Neuronal stem cell (in vitro differentiated cells): ENCODE results near the gene MTRF1L. TPM values are rescaled to one million over a fixed set of nuclear protein-coding genes. Genes with fewer than 3 reads are reported as not detected.

Experiments
- DNase-seq: peaks from one replicate; pipeline ENCODE4 v3.0.0-alpha.2; 2013; ENCODE audit warnings: low spot score
- H2AFZ ChIP-seq: one replicate; pipeline ENCODE4 v1.6.1; 2013; ENCODE audit warnings: mild to moderate bottlenecking, low read length, inconsistent platforms
- H2AK5ac ChIP-seq: 2 replicates; pipeline ENCODE4 v1.6.1; 2013; ENCODE audit warnings: low read depth, mild to moderate bottlenecking, inconsistent platforms, low read length, moderate library complexity, mixed read lengths
- H2BK120ac ChIP-seq: 2 replicates; pipeline ENCODE4 v1.6.1; 2013; ENCODE audit warnings: low read depth, mild to moderate bottlenecking, inconsistent platforms, low read length, moderate library complexity, mixed read lengths
- H2BK12ac ChIP-seq: one replicate; pipeline ENCODE4 v1.6.1; 2013; ENCODE audit warnings: low read length, inconsistent platforms
- H2BK15ac ChIP-seq: 2 replicates; pipeline ENCODE4 v1.6.1; 2013; ENCODE audit warnings: mild to moderate bottlenecking, low read length, inconsistent platforms, mixed read lengths
- H2BK5ac ChIP-seq: one replicate; pipeline ENCODE4 v1.6.1; 2013; ENCODE audit warnings: inconsistent platforms, mild to moderate bottlenecking, low read length, moderate library complexity
- H3K14ac ChIP-seq: one replicate; pipeline ENCODE4 v1.6.1; 2013; ENCODE audit warnings: low read length, inconsistent platforms
- H3K18ac ChIP-seq: 2 replicates; pipeline ENCODE4 v1.6.1; 2013; ENCODE audit warnings: low read length, inconsistent platforms
- H3K23ac ChIP-seq: 2 replicates; pipeline ENCODE4 v1.6.1; 2013; ENCODE audit warnings: low read depth, mild to moderate bottlenecking, mixed read lengths, low read length, inconsistent platforms; ENCODE audit not compliant: poor library complexity
- H3K27ac ChIP-seq: replicated peaks from 3 replicates; pipeline ENCODE4 v1.5.1; 2013; ENCODE audit warnings: low read length, inconsistent platforms
- H3K27me3 ChIP-seq, 3 experiments: 2 replicates each; pipeline ENCODE4 v1.6.1; 2013; ENCODE audit warnings: low read length in 3 of 3, mild to moderate bottlenecking in 2 of 3, inconsistent platforms in 1 of 3, low read depth in 1 of 3, mixed read lengths in 1 of 3, moderate library complexity in 1 of 3; ENCODE audit not compliant: control insufficient read depth in 3 of 3, insufficient read depth in 3 of 3
- H3K36me3 ChIP-seq, 2 donors: replicated peaks in 1 of 2; 2 replicates each; pipeline ENCODE4 v1.6.1; 2013; ENCODE audit warnings: low read length in 2 of 2; ENCODE audit not compliant: control insufficient read depth in 2 of 2, insufficient read depth in 2 of 2
- H3K4ac ChIP-seq: 2 replicates; pipeline ENCODE4 v1.6.1; 2013; ENCODE audit warnings: inconsistent platforms, mild to moderate bottlenecking, low read length, moderate library complexity
- H3K4me1 ChIP-seq, 2 donors: 1 replicate in 1 of 2; 2 replicates in 1 of 2; pipeline ENCODE4 v1.6.1; 2013; ENCODE audit warnings: low read length in 2 of 2, low read depth in 1 of 2; ENCODE audit not compliant: control insufficient read depth in 2 of 2, insufficient read depth in 1 of 2
- H3K4me2 ChIP-seq: one replicate; pipeline ENCODE4 v1.6.1; 2013; ENCODE audit warnings: mild to moderate bottlenecking, low read length, inconsistent platforms; ENCODE audit not compliant: insufficient read depth, poor library complexity, severe bottlenecking
- H3K4me3 ChIP-seq, 2 donors: 2 replicates each; pipeline ENCODE4 v1.5.1; 2013; ENCODE audit warnings: low read length in 2 of 2, mild to moderate bottlenecking in 2 of 2, inconsistent platforms in 1 of 2, moderate library complexity in 1 of 2
- H3K79me1 ChIP-seq: one replicate; pipeline ENCODE4 v1.6.1; 2013; ENCODE audit warnings: low read depth, mild to moderate bottlenecking, inconsistent platforms, low read length, moderate library complexity
- H3K9ac ChIP-seq: one replicate; pipeline ENCODE4 v1.6.1; 2013; ENCODE audit warnings: mild to moderate bottlenecking, low read depth, low read length, inconsistent platforms; ENCODE audit not compliant: poor library complexity
- H3K9me3 ChIP-seq, 2 donors: replicated peaks in 1 of 2; 2 replicates each; pipeline versions ENCODE3 to v1.6.1; 2013; ENCODE audit warnings: low read length in 2 of 2, mild to moderate bottlenecking in 2 of 2, inconsistent platforms in 1 of 2, low read depth in 1 of 2, mixed read lengths in 1 of 2, moderate library complexity in 1 of 2; ENCODE audit not compliant: control insufficient read depth in 2 of 2, insufficient read depth in 1 of 2
- H4K8ac ChIP-seq: one replicate; pipeline ENCODE4 v1.6.1; 2013; ENCODE audit warnings: low read depth, mild to moderate bottlenecking, inconsistent platforms, low read length, moderate library complexity
- H4K91ac ChIP-seq: one replicate; pipeline ENCODE4 v1.6.1; 2013; ENCODE audit warnings: low read length, low read depth, mild to moderate bottlenecking, inconsistent platforms; ENCODE audit not compliant: poor library complexity
- WGBS, 2 donors: extraction: QIAGEN DNeasy Blood & Tissue Kit; methylation state at CpG; one replicate each; pipeline ENCODE4 v1.1.7; 2013; ENCODE audit warnings: missing lambda C conversion rate in 2 of 2, mixed read lengths in 1 of 2; ENCODE audit not compliant: insufficient read length in 2 of 2, insufficient replicate concordance in 1 of 2; ENCODE audit errors: extremely low coverage in 2 of 2; 5-methylcytosine and 5-hydroxymethylcytosine counted together
- polyA plus RNA-seq, 2 experiments: library from polyadenylated mRNA; stranded (reverse); fragments of 200-250 nt; gene quantifications; one replicate each; pipeline ENCODE4 v1.2.3, GENCODE V29; 2013

The MTRF1L gene
- polyA plus RNA-seq (2013, experiment 1 of 2), result 14.1 TPM
- 14.4 TPM for polyA plus RNA-seq (2013, experiment 2 of 2)

DNA sequence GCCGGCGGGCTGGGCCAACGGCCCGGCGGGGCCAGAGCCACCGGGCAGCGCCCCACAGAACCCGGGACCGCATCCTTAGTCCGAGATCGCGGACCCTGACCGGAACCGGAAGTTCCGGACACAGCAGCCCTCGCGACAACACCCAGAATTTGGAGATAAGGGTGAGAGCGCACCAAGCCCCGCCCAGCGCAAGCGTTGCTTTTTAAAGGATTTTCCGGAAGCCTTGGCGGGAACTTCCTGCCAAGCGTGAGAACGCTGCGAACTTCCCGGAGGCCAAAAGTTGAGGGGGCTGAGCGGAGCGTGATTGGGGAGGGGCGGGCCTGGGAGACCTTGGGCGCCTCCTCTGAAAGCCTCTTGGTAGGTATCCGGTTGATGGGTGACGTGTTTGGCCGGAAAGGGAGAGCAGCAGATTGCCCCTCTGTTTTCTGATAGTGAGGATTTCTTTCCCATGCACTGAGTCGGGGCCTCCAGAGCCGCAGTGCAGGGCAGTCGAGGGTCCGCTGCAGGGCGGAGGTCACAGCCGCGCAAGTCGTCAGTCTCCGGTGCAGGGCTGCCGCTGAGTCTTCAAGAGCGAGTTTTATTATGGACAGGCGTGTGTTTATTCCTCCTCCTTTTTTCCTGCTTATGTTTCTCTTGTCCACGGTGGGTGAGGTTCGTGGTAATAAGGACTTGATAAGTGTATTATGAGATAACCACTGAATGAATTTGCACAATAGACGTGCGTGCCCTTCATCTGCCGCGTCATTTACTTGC is at the start of gene MTRF1L:
Gene MTRF1L, minus strand, starts transcription at position 97 of the 753 bp plus-strand sequence. Its CDS starts 24 bp downstream, at position 73.
- H2BK15ac ChIP-seq, result no peak within 1 kb of the TSS
- no peaks in the 10 kb centered on the region for H3K9me3 ChIP-seq
- no peak within 1 kb of the TSS for H3K14ac ChIP-seq
- no peak within 1 kb of the TSS for H3K4ac ChIP-seq
- peak within 1 kb of the TSS; percentile 66 for H3K18ac ChIP-seq
- H2AK5ac ChIP-seq, result no peak within 1 kb of the TSS
- no peak within 1 kb of the TSS for H4K91ac ChIP-seq
- H3K9ac ChIP-seq, result peak within 1 kb of the TSS; percentile 85
- peak within 1 kb of the TSS; percentile 72 for H3K4me2 ChIP-seq
- no CpG with 5 or more reads among the region's 52 CpGs for WGBS, 2 donors
- H3K27ac ChIP-seq, result peak within 1 kb of the TSS; percentile 91
- H2BK5ac ChIP-seq, result no peak within 1 kb of the TSS
- peaks cover 0 to 27% of the 10 kb centered on the region in 2 donors for H3K36me3 ChIP-seq
- H3K4me3 ChIP-seq, result peak within 1 kb of the TSS; percentile 70 to 90
- peak; percentile 95 for DNase-seq
- no peaks in the 10 kb centered on the region for H3K27me3 ChIP-seq
- no peak within 1 kb of the TSS for H4K8ac ChIP-seq
- no peak within 1 kb of the TSS for H3K23ac ChIP-seq
- H2BK120ac ChIP-seq, result no peak within 1 kb of the TSS
- peak within 1 kb of the TSS; percentile 87 for H2AFZ ChIP-seq
- no peak within 1 kb of the TSS for H2BK12ac ChIP-seq
- H3K4me1 ChIP-seq, result peaks cover 2 to 14% of the 10 kb centered on the region in 2 donors
- H3K79me1 ChIP-seq, result peaks cover 2% of the 10 kb centered on the region

GRCh38 chr6:153051801-153052200 is 49.3 kb upstream of the MTRF1L start:
- H2AK5ac ChIP-seq, result no peak overlapping the region
- H3K9ac ChIP-seq, result no peak overlapping the region
- no peak overlapping the region for H3K4me3 ChIP-seq
- H3K4ac ChIP-seq, result no peak overlapping the region
- no peak for DNase-seq
- H2BK120ac ChIP-seq, result no peak overlapping the region
- no peak overlapping the region for H2BK12ac ChIP-seq
- H4K8ac ChIP-seq, result no peak overlapping the region
- no peaks in the 10 kb centered on the region for H3K27me3 ChIP-seq
- no peak overlapping the region for H3K14ac ChIP-seq
- no peak overlapping the region for H2BK15ac ChIP-seq
- no peak overlapping the region for H3K4me2 ChIP-seq
- H3K9me3 ChIP-seq, result peaks cover 0 to 2% of the 10 kb centered on the region in 2 donors
- H4K91ac ChIP-seq, result no peak overlapping the region
- H2AFZ ChIP-seq, result no peak overlapping the region
- no peak overlapping the region for H3K27ac ChIP-seq
- H3K79me1 ChIP-seq, result no peaks in the 10 kb centered on the region
- H3K4me1 ChIP-seq, result peaks cover 0 to 3% of the 10 kb centered on the region in 2 donors
- H2BK5ac ChIP-seq, result no peak overlapping the region
- no peak overlapping the region for H3K18ac ChIP-seq
- no peaks in the 10 kb centered on the region for H3K36me3 ChIP-seq
- no peak overlapping the region for H3K23ac ChIP-seq

DNA sequence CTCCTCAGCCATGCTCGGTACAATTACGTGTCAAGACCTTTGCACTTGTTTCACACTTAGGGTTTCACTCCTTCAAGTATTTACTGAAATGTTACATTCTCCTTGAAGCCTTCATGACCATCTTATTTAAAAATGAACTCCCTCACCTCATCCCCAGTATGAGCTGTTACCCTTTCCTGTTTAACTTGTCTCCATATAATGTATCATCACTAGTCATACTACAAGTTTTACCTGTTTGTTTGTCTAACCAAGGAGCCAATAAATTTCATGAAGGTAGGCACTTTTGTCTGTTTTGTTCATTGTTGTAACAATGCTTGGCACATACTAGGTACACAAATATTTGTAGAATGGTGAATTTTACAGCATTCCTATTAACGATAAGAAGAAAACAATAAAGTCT is 46.1 kb upstream of the MTRF1L start:
- no CpG with 5 or more reads among the region's 3 CpGs for WGBS, 2 donors
- no peak overlapping the region for H2AFZ ChIP-seq
- no peaks in the 10 kb centered on the region for H3K27me3 ChIP-seq
- H3K9ac ChIP-seq, result no peak overlapping the region
- no peak overlapping the region for H4K91ac ChIP-seq
- H2AK5ac ChIP-seq, result no peak overlapping the region
- peaks cover 0 to 3% of the 10 kb centered on the region in 2 donors for H3K4me1 ChIP-seq
- no peak overlapping the region for H3K4me2 ChIP-seq
- no peak overlapping the region for H2BK120ac ChIP-seq
- no peak overlapping the region for H3K27ac ChIP-seq
- no peak overlapping the region for H3K18ac ChIP-seq
- no peak overlapping the region for H3K23ac ChIP-seq
- no peak overlapping the region for H2BK5ac ChIP-seq
- H3K79me1 ChIP-seq, result no peaks in the 10 kb centered on the region
- no peaks in the 10 kb centered on the region for H3K36me3 ChIP-seq
- peaks cover 0 to 2% of the 10 kb centered on the region in 2 donors for H3K9me3 ChIP-seq
- no peak overlapping the region for H3K14ac ChIP-seq
- no peak for DNase-seq
- H2BK12ac ChIP-seq, result no peak overlapping the region
- H2BK15ac ChIP-seq, result no peak overlapping the region
- H3K4me3 ChIP-seq, result no peak overlapping the region
- no peak overlapping the region for H3K4ac ChIP-seq
- no peak overlapping the region for H4K8ac ChIP-seq

- Histone ChIP-seq H3K36me3 (peaks cover 0 to 8% of the 10 kb centered on the region in 2 donors), H2AK5ac (no peak overlapping the region), H3K4ac (no peak overlapping the region), H4K91ac (no peak overlapping the region), H3K79me1 (no peaks in the 10 kb centered on the region), H2AFZ (no peak overlapping the region), H2BK120ac (no peak overlapping the region), H3K4me1 (peaks cover 0 to 3% of the 10 kb centered on the region in 2 donors), H3K9ac (no peak overlapping the region), H4K8ac (no peak overlapping the region), H3K27ac (no peak overlapping the region), H3K18ac (no peak overlapping the region), H3K9me3 (peaks cover 0 to 2% of the 10 kb centered on the region in 2 donors), H3K23ac (no peak overlapping the region), H2BK12ac (no peak overlapping the region), H3K4me3 (no peak overlapping the region), H2BK15ac (no peak overlapping the region), H2BK5ac (no peak overlapping the region), H3K27me3 (no peaks in the 10 kb centered on the region), H3K4me2 (no peak overlapping the region), H3K14ac (no peak overlapping the region)
- WGBS, 2 donors, result no CpG with 5 or more reads among the region's 2 CpGs
- no peak for DNase-seq
These were observed 44.9 kb upstream of the MTRF1L start for GRCh38 chr6:153047386-153047785.
